Testis (tissue), 2 donors: ENCODE data around the gene GRAMD1B.

ENCODE experiments used
- POLR2A ChIP-seq: fragments of 450-650 bp; IDR thresholded peaks from one replicate; pipeline ENCODE4 v1.6.1; 2017; ENCODE audit warnings: antibody characterized with exemption, mild to moderate bottlenecking, moderate library complexity
- TF ChIP-seq, protein P1 (sequence below), 3 experiments: fragments of 450-650 bp in 2 of 3; fragments of 200-600 bp in 1 of 3; sonication (generic) in 1 of 3; IDR thresholded peaks; one replicate each; pipeline ENCODE4 v1.5.1; 2016 to 2019; ENCODE audit warnings: antibody characterized with exemption in 3 of 3, mild to moderate bottlenecking in 2 of 3, moderate library complexity in 1 of 3

- TF ChIP-seq, protein P1, sequence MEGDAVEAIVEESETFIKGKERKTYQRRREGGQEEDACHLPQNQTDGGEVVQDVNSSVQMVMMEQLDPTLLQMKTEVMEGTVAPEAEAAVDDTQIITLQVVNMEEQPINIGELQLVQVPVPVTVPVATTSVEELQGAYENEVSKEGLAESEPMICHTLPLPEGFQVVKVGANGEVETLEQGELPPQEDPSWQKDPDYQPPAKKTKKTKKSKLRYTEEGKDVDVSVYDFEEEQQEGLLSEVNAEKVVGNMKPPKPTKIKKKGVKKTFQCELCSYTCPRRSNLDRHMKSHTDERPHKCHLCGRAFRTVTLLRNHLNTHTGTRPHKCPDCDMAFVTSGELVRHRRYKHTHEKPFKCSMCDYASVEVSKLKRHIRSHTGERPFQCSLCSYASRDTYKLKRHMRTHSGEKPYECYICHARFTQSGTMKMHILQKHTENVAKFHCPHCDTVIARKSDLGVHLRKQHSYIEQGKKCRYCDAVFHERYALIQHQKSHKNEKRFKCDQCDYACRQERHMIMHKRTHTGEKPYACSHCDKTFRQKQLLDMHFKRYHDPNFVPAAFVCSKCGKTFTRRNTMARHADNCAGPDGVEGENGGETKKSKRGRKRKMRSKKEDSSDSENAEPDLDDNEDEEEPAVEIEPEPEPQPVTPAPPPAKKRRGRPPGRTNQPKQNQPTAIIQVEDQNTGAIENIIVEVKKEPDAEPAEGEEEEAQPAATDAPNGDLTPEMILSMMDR (IDR thresholded peaks at IDR 0.05), result no peak
- TF ChIP-seq POLR2A, result no peak
Observed at GRCh38 chr11:123556633-123557032, 126.6 kb downstream of the GRAMD1B start.
